CD4-positive, alpha-beta T cell treated with Interleukin-4 for 1 hour (primary cell): Measurements from ENCODE around the gene MCC.
"Not testable (repeated sequence)": the region's sequence is repeated elsewhere in the genome, so short reads cannot be mapped to it uniquely, and the experiment has no call there.

Experiments used
- DNase-seq, 2 donors: peaks; one replicate each; pipeline ENCODE4 v3.0.0-alpha.2; 2020 to 2022

The MCC gene

DNA sequence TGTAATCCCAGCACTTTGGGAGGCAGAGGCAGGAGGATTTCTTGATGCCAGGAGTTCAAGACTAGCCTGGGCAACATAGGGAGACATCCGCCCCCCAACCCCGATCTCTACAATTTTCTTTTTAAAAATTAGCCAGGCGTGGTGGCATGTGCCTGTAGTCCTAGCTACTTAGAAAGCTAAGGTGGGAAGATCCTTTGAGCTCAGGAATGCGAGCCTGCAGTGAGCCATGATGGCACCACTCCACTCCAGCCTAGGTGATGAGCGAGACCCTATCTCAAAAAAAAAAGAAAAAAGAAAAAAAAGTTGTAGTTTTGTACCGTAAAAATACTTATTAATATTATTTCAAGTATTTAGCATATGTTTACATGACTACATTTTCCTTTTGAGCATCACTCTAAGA, 82.7 kb downstream of the MCC start:
- no peak for DNase-seq

DNA sequence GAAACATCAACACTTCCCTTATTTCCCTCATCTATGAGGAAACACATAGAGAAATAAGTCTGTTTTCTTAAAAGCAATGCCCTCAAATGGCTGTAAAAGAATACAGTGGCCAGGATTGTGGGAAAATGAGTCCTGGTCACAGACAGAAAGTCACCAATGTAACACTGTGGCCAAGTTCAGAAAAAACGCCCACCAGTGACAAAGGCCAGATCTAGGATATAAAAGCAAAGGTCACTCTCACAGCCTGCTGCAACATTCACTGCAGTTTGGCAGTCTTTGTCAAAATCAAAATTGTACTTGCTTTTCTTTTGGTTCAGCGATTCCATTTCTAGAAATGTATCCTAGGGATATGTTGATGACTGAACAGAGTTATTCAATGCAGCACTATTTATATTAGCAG, 84.0 kb downstream of the MCC start:
- DNase-seq, result no peak

DNA sequence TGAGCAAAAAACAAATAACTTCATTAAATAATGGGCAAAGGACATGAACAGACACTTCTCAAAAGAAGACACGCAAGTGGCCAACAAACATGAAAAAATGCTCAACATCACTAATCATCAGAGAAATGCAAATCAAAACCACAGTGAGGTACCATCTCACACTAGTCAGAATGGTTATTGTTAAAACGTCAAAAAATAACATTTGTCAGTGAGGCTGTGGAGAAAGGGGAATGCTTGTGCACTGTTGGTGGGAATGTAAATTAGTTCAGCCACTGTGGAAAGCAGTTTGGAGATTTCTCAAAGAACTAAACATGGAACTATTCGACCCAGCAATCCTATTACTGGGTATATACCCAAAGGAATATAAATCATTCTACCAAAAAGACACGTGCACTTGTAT, 90.3 kb downstream of the MCC start:
- DNase-seq, result not testable (repeated sequence)

DNA sequence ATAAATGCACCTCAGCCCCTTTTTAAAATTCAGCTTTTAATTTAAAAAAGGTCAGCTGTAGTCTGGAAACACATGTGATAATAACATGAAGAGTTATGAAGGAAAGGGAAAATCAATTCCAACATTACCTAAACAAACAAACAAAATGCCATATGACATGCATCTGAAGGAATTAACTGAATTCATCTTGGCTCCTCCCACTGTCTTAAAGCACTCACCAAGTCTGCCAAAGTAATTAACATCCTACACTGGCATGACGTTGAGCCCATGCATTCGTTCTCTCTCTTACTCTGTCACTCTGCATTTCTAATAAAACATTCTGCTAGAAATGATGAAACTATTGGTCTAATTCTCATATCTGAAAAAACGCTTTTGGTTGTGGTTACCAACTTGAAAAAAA, 91.2 kb downstream of the MCC start:
- no peak for DNase-seq

DNA sequence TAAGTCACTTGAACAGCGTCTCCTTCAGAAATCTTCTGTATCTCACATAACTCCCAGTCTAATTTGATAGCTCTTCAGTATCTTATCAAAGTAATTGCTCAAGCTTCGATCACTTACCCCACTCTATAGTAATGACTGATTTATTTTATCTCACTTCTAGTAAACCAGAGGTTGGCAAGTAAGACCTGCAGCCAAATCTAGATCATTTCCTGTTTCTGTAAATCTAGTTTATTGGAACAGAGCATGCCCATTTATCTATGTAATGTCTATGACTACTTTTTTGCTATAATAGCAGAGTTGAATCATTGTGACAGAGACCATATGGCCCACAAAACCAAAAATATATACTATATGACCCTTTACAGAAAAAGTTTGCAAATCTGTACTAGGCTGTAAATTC, 93.6 kb downstream of the MCC start:
- no peak for DNase-seq

DNA sequence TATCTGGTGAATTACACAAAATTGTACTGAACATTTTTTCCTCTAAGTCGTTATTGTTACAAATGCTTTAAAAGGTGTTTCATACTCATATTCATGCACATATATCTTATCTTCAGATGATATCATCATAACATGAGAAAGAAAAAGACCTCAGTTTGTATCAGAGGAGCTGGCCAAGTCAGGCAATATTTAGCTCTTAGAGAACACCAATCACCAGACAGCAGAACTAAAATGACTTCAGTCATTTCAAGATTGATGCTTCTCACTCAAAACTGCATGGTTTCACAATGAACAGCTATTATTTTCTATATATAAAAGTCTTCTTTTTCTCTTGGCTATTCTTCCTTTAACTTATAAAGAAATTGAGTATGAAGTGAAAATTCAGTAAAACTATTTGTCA, 98.0 kb downstream of the MCC start:
- DNase-seq, result no peak

DNA sequence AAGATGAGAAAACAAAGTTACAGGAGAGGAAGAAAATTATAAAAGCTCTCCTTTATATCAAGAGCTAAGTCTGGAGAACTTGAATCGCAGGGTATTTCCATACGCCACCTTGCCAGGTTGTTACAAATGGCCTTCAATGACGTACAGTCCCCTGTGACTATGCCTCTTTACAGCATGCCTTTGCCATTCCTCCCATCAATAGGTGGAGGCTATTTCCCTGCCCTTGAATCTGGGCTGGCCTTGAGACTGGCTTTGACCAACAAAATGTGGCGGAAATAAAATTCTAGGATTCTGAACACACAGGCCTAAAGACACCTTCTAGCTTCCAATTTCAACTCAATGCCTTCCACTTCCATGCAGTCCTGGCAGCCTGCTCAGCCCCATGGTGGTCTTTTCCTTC, 99.1 kb downstream of the MCC start:
- DNase-seq, result no peak

DNA sequence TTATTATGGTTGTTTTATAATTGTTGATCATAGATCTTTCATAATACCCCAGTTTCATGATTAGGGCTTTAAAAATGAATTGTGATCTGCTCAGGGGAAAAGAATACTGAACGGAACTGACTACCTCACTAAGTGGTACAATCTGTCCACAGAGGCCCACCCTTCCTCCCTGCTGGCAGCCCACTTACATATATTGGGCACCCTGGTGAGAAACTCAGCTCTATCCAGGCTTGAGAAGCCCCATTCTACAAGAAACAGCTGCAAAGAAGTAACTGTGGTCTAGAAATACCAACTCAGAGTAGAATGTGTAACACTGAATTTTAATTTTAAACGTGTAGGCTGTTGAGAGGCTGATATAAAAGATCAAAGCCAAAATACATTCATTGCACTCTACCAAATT, 100.4 kb downstream of the MCC start:
- DNase-seq, result no peak

DNA sequence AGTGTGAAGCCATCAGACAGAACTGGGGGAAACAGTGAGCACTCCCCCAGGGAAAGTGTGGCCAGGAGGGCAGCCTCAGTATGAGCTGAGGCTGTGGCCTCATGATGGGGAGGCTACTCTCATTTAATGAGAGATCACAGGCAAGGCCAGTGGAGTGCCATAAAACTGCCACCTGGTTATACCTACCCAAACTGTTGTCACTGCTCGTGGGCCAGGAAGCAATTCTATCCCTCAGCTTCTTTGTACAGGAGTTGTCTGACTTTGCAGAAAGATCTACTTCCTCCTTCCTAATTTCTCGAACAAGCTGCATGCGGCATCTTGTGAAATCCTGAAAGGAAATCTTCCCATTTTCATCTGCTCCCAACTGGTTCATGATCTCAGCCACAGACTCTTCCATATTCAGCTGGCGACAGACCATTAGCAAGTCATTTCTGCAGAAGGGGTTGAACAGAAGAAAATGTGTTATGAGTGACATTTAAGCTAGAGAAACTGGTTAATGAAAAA, 103.4 kb downstream of the MCC start:
- no peak for DNase-seq

DNA sequence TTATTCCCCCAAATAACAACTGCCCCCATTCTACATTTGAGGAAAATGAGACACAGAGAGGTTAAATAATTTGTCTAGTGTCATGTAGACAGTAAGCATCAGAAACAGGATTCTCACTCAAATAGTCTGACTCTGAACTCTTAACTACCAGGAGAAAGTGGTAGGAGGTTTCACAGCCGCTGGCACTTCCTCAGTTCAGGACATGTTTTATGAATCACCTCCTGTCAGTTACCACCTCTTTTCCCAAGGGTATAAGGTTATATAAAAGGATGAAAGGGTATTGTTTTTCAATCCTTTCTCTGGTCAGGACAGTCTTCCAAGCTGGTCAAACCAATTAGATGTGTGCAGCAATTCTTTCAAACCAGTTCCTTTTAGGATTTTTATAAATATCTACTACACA, 105.5 kb downstream of the MCC start:
- no peak for DNase-seq

DNA sequence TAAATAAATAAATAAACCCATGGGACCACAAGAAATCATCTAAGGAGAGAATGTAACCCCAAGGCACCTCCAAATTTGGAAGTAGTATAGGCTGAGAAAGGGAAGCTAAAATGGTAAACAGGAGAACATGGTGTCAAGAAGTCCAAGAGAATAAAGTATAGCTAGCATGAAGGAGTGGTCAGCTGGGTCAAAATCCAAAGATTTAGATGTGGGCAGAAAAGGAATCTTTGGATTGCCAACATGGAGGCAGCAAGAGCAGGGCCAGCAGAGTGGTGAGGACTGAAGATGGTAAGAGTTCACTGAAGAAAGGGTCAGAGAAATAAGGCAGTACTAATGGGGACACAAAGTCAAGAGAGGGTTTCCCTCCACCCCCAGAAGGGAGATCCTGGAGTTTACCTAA, 106.5 kb downstream of the MCC start:
- DNase-seq, result no peak

DNA sequence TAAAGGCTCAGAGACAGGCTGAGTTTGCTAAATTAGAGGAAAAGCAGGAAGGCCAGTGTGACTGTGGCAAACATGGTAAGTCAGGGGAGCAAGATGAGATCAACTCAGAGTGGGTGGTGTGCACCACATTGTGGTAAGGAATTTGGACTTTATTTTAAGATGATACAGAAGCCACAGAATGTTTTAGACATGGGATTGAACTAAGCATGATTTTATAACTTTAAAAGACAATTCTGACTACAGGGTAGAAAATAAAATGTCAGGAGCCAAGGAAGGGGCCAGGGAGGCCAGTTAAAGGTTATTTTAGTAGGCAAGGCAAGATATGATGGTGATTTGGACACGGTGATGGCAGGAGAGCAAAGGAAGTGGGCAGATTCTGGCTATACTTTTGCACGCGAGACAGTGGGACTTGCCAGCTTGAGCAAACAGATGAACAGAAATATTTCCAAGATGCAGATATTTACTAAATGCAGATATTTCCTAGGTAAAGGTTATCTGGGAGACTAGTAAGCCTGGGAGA, 107.4 kb downstream of the MCC start:
- DNase-seq, result no peak

DNA sequence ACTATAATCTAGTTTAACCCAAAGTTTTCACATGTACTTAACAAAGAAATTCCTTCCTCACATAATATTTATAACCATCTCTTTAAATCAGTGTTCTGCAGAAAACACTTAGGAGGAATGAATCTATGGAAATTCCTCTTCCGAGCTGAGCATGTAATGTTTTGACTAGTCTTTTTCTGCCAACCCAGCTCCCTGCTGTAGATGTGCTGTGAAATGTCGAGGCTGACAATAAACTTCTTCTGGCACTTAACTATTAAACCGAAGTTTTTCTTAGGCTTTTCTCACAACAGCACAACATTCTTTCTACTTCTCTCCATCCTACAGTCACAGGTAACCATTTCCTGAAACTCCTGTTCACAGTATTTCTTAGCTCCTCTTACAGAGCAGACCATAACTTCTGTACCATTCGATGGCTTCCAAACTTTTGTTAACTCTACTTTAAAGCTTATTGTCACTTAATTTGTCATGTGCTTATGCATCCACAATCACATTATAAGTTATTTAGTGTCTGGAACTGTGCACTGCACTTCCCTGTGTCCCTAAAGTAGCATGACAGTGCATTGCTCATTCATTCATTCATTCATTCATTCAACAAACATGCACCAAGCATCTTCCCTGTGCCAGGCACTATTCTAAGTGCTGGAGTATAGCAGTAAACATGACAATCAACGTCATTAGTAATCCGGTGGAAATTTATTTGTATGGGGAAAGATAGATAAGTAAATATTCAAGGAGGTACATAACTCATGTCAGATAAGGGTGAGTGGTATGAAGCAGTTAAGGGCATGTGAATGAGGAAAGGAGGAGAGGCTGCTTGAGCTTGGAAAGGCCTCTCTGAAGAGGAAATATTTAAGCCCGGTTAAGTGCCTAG, 108.1 kb downstream of the MCC start:
- DNase-seq, result no peak

DNA sequence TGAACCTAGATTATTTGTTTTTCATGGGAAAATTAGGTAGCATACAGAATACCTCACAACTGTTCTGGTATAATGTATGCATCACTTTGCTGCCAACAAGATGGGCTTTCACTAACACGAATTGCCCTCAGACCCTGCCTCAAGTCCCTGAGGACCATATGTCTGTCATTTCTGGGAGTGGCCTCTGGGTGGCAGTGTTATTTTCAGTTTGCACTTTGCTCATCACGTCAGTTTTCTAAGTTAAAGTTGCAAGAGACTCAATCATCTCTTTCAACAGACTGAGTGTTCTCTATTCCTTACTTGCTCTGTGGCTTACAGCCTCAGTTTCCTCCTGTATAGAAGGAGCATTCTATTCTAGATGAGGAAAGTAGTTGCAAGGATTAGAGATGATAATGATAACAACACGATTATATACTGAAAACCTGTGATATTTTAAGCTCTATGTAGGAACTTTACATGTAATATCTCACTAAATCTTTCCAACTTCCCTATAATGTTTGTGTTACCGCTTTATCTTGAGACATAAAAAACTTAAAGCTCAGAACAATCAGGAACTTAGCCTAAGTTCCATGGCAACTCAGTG, 109.2 kb downstream of the MCC start:
- peak; percentile 39 to 56 for DNase-seq

DNA sequence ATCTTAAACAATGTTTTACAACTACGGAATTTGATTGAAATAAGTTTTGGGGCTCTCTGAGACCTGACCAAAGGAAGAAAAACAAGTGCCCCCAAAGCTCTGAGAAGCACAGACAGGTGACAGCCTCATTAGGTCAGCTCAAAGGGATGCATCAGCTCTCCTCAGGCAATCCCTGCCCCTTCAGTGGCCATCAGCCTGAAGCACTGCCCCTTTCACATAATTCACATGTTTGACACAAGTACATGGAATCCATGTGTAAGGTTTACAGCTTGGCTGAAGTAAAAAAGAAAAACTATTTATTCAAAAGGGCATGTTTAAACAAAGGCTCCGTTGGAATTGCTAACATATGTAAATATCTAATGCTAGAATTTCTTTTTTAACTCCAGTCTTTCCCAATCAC, 109.7 kb downstream of the MCC start:
- no peak for DNase-seq

DNA sequence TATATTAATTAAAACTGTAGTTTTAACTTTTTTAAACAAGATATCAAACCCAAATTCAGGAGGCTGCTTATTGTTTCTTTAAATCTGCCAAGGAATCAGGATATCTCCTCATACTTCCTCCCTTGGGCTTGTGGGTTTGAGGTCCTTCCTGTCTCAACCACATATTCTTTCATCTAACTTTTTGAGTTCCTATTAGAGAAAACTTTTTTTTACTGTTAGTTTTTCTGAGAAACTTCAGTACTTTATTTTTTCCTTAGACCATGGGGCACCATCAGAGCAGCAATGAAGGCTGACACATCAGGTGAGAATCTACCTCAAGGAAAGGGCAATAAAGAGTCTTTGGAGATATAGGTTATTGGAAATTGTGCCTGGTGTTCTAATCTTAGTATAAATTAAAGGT, 110.2 kb downstream of the MCC start:
- DNase-seq, result peak in 1 of 2 donors; percentile 59

DNA sequence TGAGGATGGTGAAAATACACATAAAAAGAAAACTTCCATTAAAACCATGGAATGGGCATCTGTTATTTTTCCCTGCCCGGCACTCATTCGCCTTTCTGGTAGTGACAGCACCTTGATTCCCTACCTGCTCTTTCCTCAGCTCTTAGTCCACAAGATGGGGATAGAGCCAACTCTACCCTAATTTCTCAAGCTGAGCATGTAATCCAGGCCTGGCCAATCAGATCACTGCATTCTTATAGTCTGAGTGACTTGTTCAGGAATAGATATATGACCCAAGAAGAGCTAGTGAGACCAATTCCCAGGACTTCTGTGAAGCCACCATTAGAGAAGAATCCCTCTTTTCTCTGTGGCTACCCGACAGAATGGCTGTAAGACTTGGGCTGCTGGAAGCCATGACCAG, 111.6 kb downstream of the MCC start:
- DNase-seq, result no peak

DNA sequence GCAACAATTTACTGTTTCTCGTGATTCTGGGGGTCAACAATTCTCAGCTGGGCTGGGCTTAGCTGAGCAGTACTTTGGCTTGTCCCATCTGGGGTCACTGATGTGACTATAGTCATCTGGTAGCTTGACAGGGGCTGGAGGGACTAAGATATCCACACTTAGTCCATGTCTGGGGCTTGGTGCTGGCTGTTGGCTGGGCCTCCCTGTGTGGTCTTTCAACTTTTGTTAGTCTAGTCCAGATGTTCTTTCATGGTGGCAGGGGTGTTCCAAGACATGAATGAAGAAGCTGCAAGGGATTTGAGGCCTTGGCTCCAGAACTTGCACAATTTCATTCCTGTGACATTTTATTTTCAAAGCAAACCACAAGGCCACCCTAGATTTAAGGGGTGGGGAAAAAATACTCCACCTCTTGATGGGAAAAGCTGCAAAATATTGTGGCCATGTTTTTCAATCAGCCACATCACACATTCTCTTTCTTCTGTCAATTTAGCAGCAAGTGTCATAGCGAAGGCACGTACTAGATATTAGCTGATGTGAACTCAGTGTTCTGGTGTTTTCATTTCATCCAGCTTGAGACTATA, 112.7 kb downstream of the MCC start:
- DNase-seq, result no peak

DNA sequence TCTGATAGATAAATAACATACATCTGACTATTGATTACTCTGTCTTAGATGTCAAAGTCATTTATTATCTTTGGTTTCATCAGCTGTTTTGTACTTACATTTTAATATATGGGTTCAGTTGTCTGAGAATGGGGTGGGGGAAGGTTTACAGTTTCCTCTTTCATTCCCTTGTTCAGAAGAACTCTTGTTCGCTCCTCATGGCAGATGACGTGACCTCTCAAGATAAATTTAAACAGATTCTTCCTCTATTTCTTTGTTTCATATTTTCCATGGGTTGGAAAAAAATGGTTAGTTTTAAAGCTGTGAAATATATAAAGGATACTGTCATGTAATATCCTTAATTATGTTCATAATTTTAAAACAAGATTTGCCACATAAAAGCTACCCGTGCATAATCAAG, 114.8 kb downstream of the MCC start:
- DNase-seq, result no peak

DNA sequence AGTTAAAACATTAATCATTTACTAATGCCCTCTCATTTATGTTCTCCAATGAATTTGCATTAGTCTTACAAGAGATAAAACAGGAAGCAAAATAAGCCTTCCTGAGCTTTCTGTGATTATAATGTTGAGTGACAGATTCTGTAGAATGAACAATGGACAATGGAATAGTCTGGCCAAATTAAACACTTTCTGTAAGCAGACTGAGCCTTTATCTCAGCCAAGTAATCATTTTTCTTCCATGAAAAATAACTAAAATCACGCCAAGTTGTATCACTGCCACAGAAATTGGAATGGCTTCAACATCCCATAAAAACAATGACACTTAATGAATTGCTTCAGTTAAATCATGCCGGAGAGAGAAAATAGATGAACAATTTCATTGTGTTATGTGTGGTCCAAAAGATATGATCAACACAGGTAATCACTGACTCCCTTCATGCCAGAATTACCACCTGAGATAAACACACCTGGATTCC, 116.5 kb downstream of the MCC start:
- no peak for DNase-seq

DNA sequence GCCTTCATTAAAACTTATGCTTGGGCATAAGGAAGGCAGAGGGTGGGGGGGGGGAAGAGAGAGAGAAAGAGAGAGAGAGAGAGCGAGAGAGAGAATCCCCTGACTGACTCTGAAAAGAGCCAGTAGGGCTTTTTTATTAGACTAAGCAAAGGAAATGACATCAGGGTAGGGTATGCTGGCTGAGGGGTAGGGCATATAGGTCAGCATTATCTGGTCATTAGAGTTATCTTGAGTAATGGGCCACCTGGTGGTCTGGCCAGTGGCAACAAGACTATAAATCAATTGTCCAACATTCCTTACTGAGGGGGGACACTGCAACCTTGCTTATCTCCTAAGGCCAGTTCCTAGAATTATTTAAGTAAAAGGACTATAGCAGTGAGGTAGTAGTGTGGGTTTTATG, 120.7 kb downstream of the MCC start:
- DNase-seq, result no peak

DNA sequence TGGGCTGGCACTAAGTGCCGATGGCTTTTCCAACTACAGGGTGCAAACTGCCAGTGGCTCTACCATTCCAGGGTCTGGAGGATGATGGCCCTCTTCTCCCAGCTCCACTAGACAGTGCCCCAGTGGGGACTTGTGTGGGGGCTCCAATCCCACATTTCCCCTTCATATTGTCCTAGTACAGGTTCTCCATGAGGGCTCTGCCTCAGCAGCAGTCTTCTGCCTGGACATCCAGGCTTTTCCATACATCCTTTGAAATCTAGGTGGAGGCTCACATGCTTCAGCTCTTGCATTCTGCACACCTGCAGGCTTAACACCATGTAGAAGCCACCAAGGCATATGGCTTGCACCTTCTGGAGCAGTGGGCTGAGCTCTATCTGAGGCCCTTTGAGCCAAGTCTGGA, 123.8 kb downstream of the MCC start:
- DNase-seq, result no peak

DNA sequence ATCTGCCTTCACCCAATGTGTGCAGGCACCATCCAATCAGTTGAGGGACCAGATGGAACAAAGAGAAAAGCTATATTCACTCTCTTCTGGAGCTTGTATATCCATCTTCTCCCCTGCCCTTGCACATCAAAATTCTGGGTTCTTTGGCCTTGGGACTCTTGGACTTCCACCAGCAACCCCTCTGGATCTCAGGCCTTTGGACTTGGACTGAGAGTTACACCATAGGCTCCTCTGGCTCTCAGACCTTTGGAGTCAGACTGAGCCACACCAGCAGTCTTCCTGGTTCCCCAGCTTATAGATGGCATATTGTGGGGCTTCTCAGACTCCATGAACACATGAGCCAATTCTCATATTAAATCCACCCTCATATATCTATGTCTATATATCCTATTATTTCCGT, 126.6 kb downstream of the MCC start:
- no peak for DNase-seq

DNA sequence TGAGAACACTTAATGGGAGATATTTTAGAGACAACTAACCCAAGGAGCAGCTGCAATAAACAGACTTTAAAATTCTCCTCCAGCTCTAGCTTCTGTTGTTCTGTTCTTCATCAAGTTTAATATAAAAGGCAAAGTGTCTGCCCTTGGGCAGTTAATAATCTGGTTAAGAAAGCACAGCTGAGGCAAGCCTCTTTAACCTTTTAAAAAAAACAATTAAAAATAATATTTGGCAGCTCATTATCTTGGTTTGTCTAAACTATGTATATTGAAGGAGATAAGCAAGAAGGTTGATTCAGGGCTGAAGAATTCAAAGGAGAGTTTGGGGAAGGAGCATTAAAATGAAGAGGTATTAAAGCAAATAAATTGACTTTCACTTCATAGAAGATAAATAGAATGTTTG, 128.8 kb downstream of the MCC start:
- DNase-seq, result no peak
